Peyer's patch (tissue), 4 donors: ENCODE results near the gene CDKAL1. TPM values are rescaled to one million over a fixed set of nuclear protein-coding genes. Genes with fewer than 3 reads are reported as not detected.

Experiments used
- DNase-seq, 3 donors: peaks; one replicate each; pipeline ENCODE4 v3.0.0-alpha.2; 2017 to 2019
- H3K27ac ChIP-seq, 4 donors: fragments of 200-600 bp; sonication (generic); one replicate each; pipeline ENCODE4 v1.5.1; 2016 to 2019
- H3K27me3 ChIP-seq, 2 donors: fragments of 200-600 bp; sonication (generic); one replicate each; pipeline ENCODE4 v1.5.1; 2019
- H3K36me3 ChIP-seq, 3 donors: fragments of 200-600 bp; sonication (generic); one replicate each; pipeline ENCODE4 v1.5.1; 2016 to 2019
- H3K4me1 ChIP-seq, 4 donors: fragments of 200-600 bp; sonication (generic); one replicate each; pipeline ENCODE4 v1.5.1; 2016 to 2019
- H3K4me3 ChIP-seq, 4 donors: fragments of 200-600 bp; sonication (generic); 1 replicate in 3 of 4; 2 replicates in 1 of 4; pipeline ENCODE4 v1.5.1; 2016 to 2019; ENCODE audit warnings: mild to moderate bottlenecking in 1 of 4
- H3K9me3 ChIP-seq, 4 donors: fragments of 200-600 bp; sonication (generic); one replicate each; pipeline ENCODE4 v1.5.1; 2016 to 2019; ENCODE audit warnings: mild to moderate bottlenecking in 1 of 4
- POLR2A ChIP-seq, 2 donors: fragments of 450-650 bp; IDR thresholded peaks; one replicate each; pipeline ENCODE4 v1.5.1; 2017; ENCODE audit warnings: antibody characterized with exemption in 2 of 2, mild to moderate bottlenecking in 2 of 2, moderate library complexity in 2 of 2
- total RNA-seq, 4 donors: library from RNA; depleted of rRNA; stranded (reverse); fragments of >200 nt; gene quantifications; one replicate each; pipeline ENCODE4 v1.1.0, GENCODE V29; 2016
- TF ChIP-seq, protein P1 (sequence below), 6 experiments: fragments of 450-650 bp in 4 of 6; fragments of 200-600 bp in 2 of 6; sonication (generic) in 1 of 6; IDR thresholded peaks; one replicate each; pipeline ENCODE4 v1.5.1; 2017 to 2019; ENCODE audit warnings: antibody characterized with exemption in 6 of 6, mild to moderate bottlenecking in 3 of 6, moderate library complexity in 1 of 6

Gene CDKAL1
- total RNA-seq, 4 donors from 2014 or later = 10.3 to 31.4 (median 11.6) TPM

DNA sequence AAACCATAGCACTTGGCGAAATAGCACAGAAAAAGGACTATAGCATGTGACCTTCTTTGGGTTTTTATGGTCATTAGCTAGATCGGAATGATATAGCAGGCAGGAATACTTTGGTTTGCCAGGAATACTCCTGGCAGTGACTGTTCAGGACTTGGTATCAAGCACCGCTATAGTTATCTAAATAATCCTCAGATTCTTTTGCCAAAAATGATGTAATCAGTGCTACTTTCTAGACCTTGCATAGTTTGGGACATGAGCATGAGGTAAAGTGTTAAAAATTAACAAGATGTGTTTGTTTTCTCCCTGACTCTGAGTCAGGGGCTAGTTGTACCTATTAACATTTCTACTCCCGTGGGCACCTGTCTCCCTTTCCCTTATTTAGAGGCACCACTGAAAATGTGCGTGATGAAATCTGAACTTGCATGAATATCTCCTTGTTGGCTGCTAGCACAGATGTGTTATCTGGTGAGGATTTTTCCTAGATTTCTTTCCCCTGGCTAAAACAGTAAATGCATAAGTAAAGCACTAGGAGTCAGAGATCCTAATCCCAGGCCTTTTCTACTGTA is 511.0 kb downstream of the CDKAL1 start:
- H3K4me3 ChIP-seq = no peak overlapping the region
- no peaks in the 10 kb centered on the region for H3K9me3 ChIP-seq
- H3K36me3 ChIP-seq = no peaks in the 10 kb centered on the region
- TF ChIP-seq, protein P1, sequence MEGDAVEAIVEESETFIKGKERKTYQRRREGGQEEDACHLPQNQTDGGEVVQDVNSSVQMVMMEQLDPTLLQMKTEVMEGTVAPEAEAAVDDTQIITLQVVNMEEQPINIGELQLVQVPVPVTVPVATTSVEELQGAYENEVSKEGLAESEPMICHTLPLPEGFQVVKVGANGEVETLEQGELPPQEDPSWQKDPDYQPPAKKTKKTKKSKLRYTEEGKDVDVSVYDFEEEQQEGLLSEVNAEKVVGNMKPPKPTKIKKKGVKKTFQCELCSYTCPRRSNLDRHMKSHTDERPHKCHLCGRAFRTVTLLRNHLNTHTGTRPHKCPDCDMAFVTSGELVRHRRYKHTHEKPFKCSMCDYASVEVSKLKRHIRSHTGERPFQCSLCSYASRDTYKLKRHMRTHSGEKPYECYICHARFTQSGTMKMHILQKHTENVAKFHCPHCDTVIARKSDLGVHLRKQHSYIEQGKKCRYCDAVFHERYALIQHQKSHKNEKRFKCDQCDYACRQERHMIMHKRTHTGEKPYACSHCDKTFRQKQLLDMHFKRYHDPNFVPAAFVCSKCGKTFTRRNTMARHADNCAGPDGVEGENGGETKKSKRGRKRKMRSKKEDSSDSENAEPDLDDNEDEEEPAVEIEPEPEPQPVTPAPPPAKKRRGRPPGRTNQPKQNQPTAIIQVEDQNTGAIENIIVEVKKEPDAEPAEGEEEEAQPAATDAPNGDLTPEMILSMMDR (IDR thresholded peaks at IDR 0.05) = no peak
- TF ChIP-seq POLR2A (IDR thresholded peaks at IDR 0.05) = no peak
- no peaks in the 10 kb centered on the region for H3K4me1 ChIP-seq
- no peak overlapping the region for H3K27ac ChIP-seq
- no peak for DNase-seq
- H3K27me3 ChIP-seq = no peaks in the 10 kb centered on the region

DNA sequence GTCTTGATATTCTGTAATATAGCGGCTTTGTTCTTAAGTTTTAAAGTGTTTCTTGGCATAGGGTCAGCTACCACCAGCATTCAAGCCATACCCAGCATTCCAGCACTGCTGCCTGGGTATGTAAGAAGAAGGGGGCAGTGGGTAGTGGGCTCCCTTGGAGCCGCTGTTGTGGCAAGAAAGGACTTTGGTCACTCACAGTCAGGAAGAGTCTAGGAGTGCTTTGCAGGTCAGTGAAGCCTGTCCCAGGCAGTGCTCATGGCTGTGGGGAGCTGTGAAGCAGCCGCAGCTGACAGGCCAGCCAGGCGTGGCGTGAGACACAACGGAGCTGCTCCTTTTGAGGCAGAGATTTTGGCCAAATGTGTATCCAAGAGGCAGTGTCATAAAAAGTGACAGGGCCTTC is 512.0 kb downstream of the CDKAL1 start:
- no peaks in the 10 kb centered on the region for H3K4me1 ChIP-seq
- no peak overlapping the region for H3K27ac ChIP-seq
- H3K27me3 ChIP-seq = no peaks in the 10 kb centered on the region
- TF ChIP-seq, protein P1 (IDR thresholded peaks at IDR 0.05) = no peak
- no peaks in the 10 kb centered on the region for H3K36me3 ChIP-seq
- H3K4me3 ChIP-seq = no peak overlapping the region
- no peaks in the 10 kb centered on the region for H3K9me3 ChIP-seq
- no peak for DNase-seq

DNA sequence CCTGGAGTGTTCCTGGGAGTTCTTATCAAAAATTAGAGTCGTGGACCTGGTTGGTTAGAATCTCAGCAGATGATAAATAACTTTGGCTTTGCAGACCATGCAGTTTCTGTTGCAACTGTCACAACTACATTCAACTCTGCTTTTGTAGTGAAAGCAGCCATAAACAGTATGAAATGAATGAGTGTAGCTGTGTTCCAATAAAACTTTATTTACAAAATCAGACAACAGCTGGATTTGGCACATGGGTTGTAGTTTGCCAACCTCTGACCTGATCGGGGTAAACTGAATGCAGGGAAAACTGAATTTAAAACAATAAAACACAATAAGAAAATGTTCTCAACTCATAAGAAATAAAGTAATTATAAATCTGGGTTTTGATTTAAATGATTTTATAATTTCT is 513.8 kb downstream of the CDKAL1 start:
- Histone ChIP-seq H3K9me3 (no peaks in the 10 kb centered on the region), H3K4me3 (no peak overlapping the region), H3K27ac (no peak overlapping the region), H3K36me3 (no peaks in the 10 kb centered on the region), H3K27me3 (no peaks in the 10 kb centered on the region), H3K4me1 (no peaks in the 10 kb centered on the region)
- DNase-seq = no peak
- TF ChIP-seq, protein P1 (IDR thresholded peaks at IDR 0.05) = no peak
- TF ChIP-seq POLR2A (IDR thresholded peaks at IDR 0.05) = no peak

DNA sequence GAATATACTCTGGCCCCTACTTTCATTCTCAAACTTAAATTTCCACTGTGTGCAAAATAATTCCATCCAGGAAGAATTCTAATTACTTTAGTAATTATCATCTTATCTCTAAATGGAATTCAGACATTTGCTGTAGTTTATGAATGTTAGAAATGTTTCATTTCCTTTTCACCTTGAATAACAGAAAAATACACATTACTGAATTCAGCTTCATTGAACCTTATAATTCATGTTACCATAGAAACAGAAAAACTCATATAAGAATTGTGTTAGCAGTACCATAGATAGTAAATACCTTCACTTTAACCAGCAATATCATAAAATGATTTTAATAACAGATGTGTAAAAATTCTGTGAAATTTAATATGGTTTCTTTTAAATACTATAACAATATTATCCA is 514.9 kb downstream of the CDKAL1 start:
- Histone ChIP-seq H3K27me3 (no peaks in the 10 kb centered on the region), H3K4me1 (no peaks in the 10 kb centered on the region), H3K4me3 (no peak overlapping the region), H3K36me3 (no peaks in the 10 kb centered on the region), H3K27ac (no peak overlapping the region), H3K9me3 (no peaks in the 10 kb centered on the region)
- DNase-seq = no peak
- TF ChIP-seq, protein P1 (IDR thresholded peaks at IDR 0.05) = no peak
- no peak for TF ChIP-seq POLR2A (IDR thresholded peaks at IDR 0.05)

DNA sequence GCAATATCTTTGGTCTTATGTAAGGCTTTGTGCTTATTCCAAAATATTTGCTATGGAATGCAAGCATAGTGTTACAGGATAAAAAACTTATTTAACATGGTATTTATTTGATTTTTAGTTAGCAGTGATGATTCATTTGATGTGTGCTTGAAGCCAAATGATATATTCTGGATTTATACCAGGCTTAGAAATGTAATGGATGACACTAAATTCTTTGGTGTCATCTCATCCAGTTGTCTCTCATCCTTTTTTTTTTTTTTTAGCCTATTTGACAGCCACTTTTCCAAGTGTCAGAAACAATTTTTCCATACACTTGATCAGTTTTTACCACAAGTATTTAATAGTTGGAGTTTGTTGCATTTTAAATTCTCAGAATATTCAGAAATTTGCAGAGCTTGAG is 515.3 kb downstream of the CDKAL1 start:
- DNase-seq = no peak
- H3K27ac ChIP-seq = no peak overlapping the region
- no peaks in the 10 kb centered on the region for H3K9me3 ChIP-seq
- TF ChIP-seq, protein P1 (IDR thresholded peaks at IDR 0.05) = no peak
- H3K4me3 ChIP-seq = no peak overlapping the region
- H3K36me3 ChIP-seq = no peaks in the 10 kb centered on the region
- no peaks in the 10 kb centered on the region for H3K27me3 ChIP-seq
- H3K4me1 ChIP-seq = no peaks in the 10 kb centered on the region

DNA sequence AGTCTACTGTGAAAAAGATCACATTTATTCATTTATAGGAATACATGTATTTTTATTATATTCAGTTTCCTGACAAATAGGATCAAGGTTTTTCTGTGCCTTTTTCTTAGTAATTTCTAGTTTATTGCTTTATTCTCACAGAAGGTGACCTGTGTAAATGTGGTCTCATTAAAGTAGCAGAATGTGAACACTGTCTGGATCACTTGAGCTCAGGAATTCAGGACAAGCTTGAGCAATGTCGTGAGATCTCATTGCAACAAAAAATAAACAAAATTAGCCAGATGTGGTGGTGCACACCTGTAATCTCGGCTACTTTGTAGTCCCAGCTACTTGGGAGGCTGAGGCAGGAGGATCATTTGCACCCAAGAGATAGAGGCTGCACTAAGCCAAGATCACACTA is 516.7 kb downstream of the CDKAL1 start:
- H3K36me3 ChIP-seq = no peaks in the 10 kb centered on the region
- H3K4me1 ChIP-seq = no peaks in the 10 kb centered on the region
- DNase-seq = no peak
- H3K4me3 ChIP-seq = no peak overlapping the region
- H3K9me3 ChIP-seq = no peaks in the 10 kb centered on the region
- TF ChIP-seq, protein P1 (IDR thresholded peaks at IDR 0.05) = no peak
- TF ChIP-seq POLR2A (IDR thresholded peaks at IDR 0.05) = no peak
- no peak overlapping the region for H3K27ac ChIP-seq
- no peaks in the 10 kb centered on the region for H3K27me3 ChIP-seq
